K562 (cell line): Measurements from ENCODE around the gene BNIP5. TPM values are rescaled to one million over a fixed set of nuclear protein-coding genes. Genes with fewer than 3 reads are reported as not detected.

Source experiments
- CHAMP1 ChIP-seq: fragments of 450-650 bp; IDR thresholded peaks from 2 replicates; pipeline ENCODE4 v1.6.1; 2016; ENCODE audit warnings: mild to moderate bottlenecking
- CTCFL ChIP-seq: IDR thresholded peaks from 2 replicates; pipeline ENCODE4 v1.6.1; 2011; ENCODE audit warnings: borderline replicate concordance, low read depth, mild to moderate bottlenecking, moderate library complexity, low read length; ENCODE audit not compliant: insufficient read depth, poor library complexity, severe bottlenecking
- ETS2 ChIP-seq: IDR thresholded peaks from 2 replicates; pipeline ENCODE4 v1.6.1; 2016; ENCODE audit warnings: borderline replicate concordance, missing genetic modification characterization, mild to moderate bottlenecking, moderate library complexity, missing compliant biosample characterization; ENCODE audit not compliant: poor library complexity, severe bottlenecking
- GABPB2 ChIP-seq: fragments of 250-450 bp; sonication (Bioruptor Pico); conservative IDR thresholded peaks from 2 replicates; pipeline ENCODE4 v1.5.1; 2021; ENCODE audit warnings: mild to moderate bottlenecking
- HINFP ChIP-seq: fragments of 450-650 bp; conservative IDR thresholded peaks from 2 replicates; pipeline ENCODE4 v1.6.1; 2016; ENCODE audit warnings: missing genetic modification characterization, low read depth, mild to moderate bottlenecking, control low read depth, missing compliant biosample characterization
- HMG20A ChIP-seq: fragments of 450-650 bp; formaldehyde crosslinking; conservative IDR thresholded peaks from 2 replicates; pipeline ENCODE4 v1.4.0; 2020; ENCODE audit warnings: mild to moderate bottlenecking, mixed read lengths
- JUN ChIP-seq, 2 experiments: sonication (generic) in 1 of 2; formaldehyde crosslinking in 1 of 2; IDR thresholded peaks; 2 replicates each; pipeline versions ENCODE4 v1.6.1 to v1.8.0; 2012 to 2022; ENCODE audit warnings: borderline replicate concordance in 2 of 2, mild to moderate bottlenecking in 2 of 2, improper control_type of control experiment in 1 of 2, low read depth in 1 of 2, low read length in 1 of 2, missing genetic modification reagents in 1 of 2
- SIN3A ChIP-seq, 2 experiments: fragments of 150-350 bp in 1 of 2; IDR thresholded peaks; 2 replicates each; pipeline ENCODE4 v1.6.1; 2011 to 2016; ENCODE audit warnings: borderline replicate concordance in 2 of 2, low read depth in 2 of 2, low read length in 2 of 2, mild to moderate bottlenecking in 2 of 2, moderate library complexity in 2 of 2; ENCODE audit not compliant: control insufficient read depth in 1 of 2
- SRF ChIP-seq, 2 experiments: fragments of 250-450, 450-650 bp in 1 of 2; sonication (Bioruptor Pico) in 1 of 2; sonication (generic) in 1 of 2; formaldehyde crosslinking; IDR thresholded peaks; 2 replicates each; pipeline versions ENCODE4 v1.5.0 to v1.5.1; 2020 to 2022; ENCODE audit warnings: mild to moderate bottlenecking in 1 of 2, missing genetic modification reagents in 1 of 2
- SRSF9 ChIP-seq: fragments of 200-400 bp; formaldehyde crosslinking; IDR thresholded peaks from 2 replicates; pipeline ENCODE4 v1.6.1; 2017; ENCODE audit warnings: low read depth, low read length, borderline replicate concordance
- XRCC5 ChIP-seq: fragments of 200-400 bp; formaldehyde crosslinking; IDR thresholded peaks from 2 replicates; pipeline ENCODE4 v1.6.1; 2017; ENCODE audit warnings: low read depth, mild to moderate bottlenecking, low read length
- polyA plus RNA-seq, 8 experiments: library from polyadenylated mRNA; depleted of rRNA in 4 of 8; stranded (reverse) in 5 of 8; unstranded in 3 of 8; fragments of >200 nt; fragmentation: Nextera tagmentation in 2 of 8; fragmentation: Illumina TruSeq in 1 of 8; extraction: Ambion mirVana in 2 of 8; extraction: Trizol in 1 of 8; gene quantifications; 2 replicates each; pipeline versions ENCODE4 v1.2.1 to v1.2.3, GENCODE V29; 2011 to 2014; ENCODE audit warnings: inconsistent platforms in 1 of 8, missing spikeins in 1 of 8
- total RNA-seq, 7 experiments: library from RNA; depleted of rRNA in 6 of 7; stranded (reverse); fragments of >200 nt in 6 of 7; fragmentation: Illumina TruSeq in 2 of 7; extraction: Trizol in 2 of 7; gene quantifications; 2 replicates each; pipeline versions ENCODE4 v1.2.1 to v1.2.3, GENCODE V29; 2011 to 2021; ENCODE audit warnings: low replicate concordance in 1 of 7

BNIP5 gene
- total and polyA plus RNA-seq, 9 of the 15 experiments (the other 6 are each of a cell fraction or from before 2014, with no cell fraction given): not detected

DNA sequence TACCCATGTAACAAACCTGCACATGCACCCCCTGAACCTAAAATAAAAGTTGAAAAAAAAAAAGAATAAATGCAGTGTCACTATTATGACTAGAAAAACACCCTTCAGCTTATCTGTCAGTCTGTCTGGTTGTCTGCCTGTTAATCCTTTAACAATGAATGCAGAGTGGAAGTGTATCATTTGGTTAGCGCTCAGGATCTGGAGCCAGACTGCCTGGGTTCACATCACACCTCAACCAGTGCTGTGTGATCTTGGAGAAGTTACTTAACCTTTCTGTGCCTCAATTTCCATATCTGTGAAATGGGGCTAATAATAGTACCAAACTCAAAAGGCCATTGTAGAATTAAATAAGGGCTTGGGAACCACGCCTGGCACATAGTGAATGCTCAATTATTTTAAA lies 34.0 kb upstream of the BNIP5 start (continued):
- TF ChIP-seq CHAMP1 (no peak), SRF (CRISPR knock-in tag; IDR thresholded peaks at IDR 0.05) (no peak), XRCC5 (no peak), JUN (IDR thresholded peaks at IDR 0.05; ENCODE audit: borderline replicate concordance, low read depth, low read length) (no peak), JUN (CRISPR knock-in tag; IDR thresholded peaks at IDR 0.05; ENCODE audit: borderline replicate concordance) (no peak), CTCFL (no peak), GABPB2 (CRISPR knock-in tag) (no peak), HINFP (tag) (no peak), ETS2 (no peak), SRSF9 (no peak), HMG20A (CRISPR knock-in tag) (no peak), SIN3A (IDR thresholded peaks at IDR 0.05; ENCODE audit: borderline replicate concordance in 2 of 2, control insufficient read depth in 1 of 2, low read depth in 2 of 2, low read length in 2 of 2) (0 out of 4 replicates have a peak, but pooled peaks of 1 of the 2 experiments have one; percentile 23)
